Esophagus squamous epithelium (tissue), 4 donors: ENCODE data around the gene CASS4.

Source experiments
- POLR2A ChIP-seq, 4 donors: fragments of 450-650 bp; IDR thresholded peaks; one replicate each; pipeline ENCODE4 v1.6.1; 2017; ENCODE audit warnings: antibody characterized with exemption in 4 of 4, mild to moderate bottlenecking in 4 of 4, moderate library complexity in 3 of 4
- TF ChIP-seq, protein P1 (sequence below), 6 experiments: fragments of 450-650 bp in 4 of 6; fragments of 200-600 bp in 2 of 6; sonication (generic) in 2 of 6; IDR thresholded peaks; one replicate each; pipeline ENCODE4 v1.5.1; 2016 to 2019; ENCODE audit warnings: antibody characterized with exemption in 6 of 6, mild to moderate bottlenecking in 4 of 6, moderate library complexity in 4 of 6

DNA sequence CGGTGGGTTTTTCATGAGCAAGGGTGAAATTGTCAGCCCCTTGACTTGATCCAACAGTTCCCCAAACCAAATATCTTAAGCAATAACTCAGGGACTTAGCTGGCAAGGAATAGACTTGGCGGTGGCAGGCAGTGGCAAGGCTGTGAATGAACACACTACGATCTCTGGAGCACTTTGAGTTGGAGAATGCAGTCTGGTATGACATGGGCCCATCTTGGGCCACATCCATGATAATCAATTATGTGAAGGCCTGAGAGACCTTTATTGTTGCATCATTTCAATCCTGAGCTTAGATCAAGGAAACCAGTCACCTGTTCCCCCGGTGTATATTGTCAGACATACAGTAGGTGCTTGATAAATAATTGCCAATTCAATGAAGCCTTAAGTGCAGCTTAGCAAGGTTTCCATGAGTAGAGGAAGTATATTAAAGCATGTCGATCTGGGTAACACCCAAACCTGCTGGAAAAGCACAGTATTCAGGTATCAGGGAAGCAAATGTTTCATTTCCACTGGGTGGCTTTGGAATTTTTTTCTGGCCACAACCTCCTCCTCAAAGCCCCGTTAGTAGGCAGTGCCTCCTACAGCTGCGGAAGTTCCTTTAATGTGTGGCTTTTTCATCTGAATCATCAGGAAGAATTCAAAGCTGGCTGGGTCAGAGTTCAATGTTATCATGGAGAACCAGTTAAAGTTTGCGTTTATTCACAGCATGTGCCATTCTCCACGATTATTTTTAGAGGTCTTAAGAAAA, 10.2 kb downstream of the CASS4 start:
- TF ChIP-seq, protein P1, sequence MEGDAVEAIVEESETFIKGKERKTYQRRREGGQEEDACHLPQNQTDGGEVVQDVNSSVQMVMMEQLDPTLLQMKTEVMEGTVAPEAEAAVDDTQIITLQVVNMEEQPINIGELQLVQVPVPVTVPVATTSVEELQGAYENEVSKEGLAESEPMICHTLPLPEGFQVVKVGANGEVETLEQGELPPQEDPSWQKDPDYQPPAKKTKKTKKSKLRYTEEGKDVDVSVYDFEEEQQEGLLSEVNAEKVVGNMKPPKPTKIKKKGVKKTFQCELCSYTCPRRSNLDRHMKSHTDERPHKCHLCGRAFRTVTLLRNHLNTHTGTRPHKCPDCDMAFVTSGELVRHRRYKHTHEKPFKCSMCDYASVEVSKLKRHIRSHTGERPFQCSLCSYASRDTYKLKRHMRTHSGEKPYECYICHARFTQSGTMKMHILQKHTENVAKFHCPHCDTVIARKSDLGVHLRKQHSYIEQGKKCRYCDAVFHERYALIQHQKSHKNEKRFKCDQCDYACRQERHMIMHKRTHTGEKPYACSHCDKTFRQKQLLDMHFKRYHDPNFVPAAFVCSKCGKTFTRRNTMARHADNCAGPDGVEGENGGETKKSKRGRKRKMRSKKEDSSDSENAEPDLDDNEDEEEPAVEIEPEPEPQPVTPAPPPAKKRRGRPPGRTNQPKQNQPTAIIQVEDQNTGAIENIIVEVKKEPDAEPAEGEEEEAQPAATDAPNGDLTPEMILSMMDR (IDR thresholded peaks at IDR 0.05), result no peak
- no peak for TF ChIP-seq POLR2A (IDR thresholded peaks at IDR 0.05)
